GM19397 (cell line): ENCODE results near the gene AQP3.
"Not testable (repeated sequence)": the region's sequence is repeated elsewhere in the genome, so short reads cannot be mapped to it uniquely, and the experiment has no call there.

ENCODE experiments used
- ATAC-seq: cut with Tn5 transposase; IDR thresholded peaks from one replicate; pipeline ENCODE4 v1.9.1; 2021; ENCODE audit warnings: mild to moderate bottlenecking, moderate library complexity; ENCODE audit not compliant: unreplicated experiment

AQP3 gene

GRCh38 chr9:33443464-33444154 is 3.8 kb downstream of the AQP3 start:
- ATAC-seq: no peak

- ATAC-seq: no peak
Observed at GRCh38 chr9:33443047-33443446, 4.3 kb downstream of the AQP3 start.

- no peak for ATAC-seq
Observed at GRCh38 chr9:33442125-33442524, 5.3 kb downstream of the AQP3 start.

GRCh38 chr9:33440609-33441008 is 6.8 kb downstream of the AQP3 start:
- ATAC-seq: no peak

- ATAC-seq: no peak
Observed at GRCh38 chr9:33440204-33440603, 7.2 kb downstream of the AQP3 start.

GRCh38 chr9:33439731-33440130 is 7.7 kb downstream of the AQP3 start:
- no peak for ATAC-seq

- ATAC-seq: no peak
Observed at GRCh38 chr9:33438926-33439680, 8.3 kb downstream of the AQP3 start.

- no peak for ATAC-seq
Observed at GRCh38 chr9:33437898-33438297, 9.5 kb downstream of the AQP3 start.

GRCh38 chr9:33437205-33437604 is 10.2 kb downstream of the AQP3 start:
- ATAC-seq: no peak

GRCh38 chr9:33436445-33436844 is 10.9 kb downstream of the AQP3 start:
- no peak for ATAC-seq

GRCh38 chr9:33435821-33436277 is 11.5 kb downstream of the AQP3 start:
- ATAC-seq: no peak

- no peak for ATAC-seq
Observed at GRCh38 chr9:33434317-33435105, 12.9 kb downstream of the AQP3 start.

- no peak for ATAC-seq
Observed at GRCh38 chr9:33433871-33434270, 13.5 kb downstream of the AQP3 start.

- no peak for ATAC-seq
Observed at GRCh38 chr9:33431420-33431819, 16.0 kb downstream of the AQP3 start.

GRCh38 chr9:33430942-33431341 is 16.5 kb downstream of the AQP3 start:
- ATAC-seq: no peak

GRCh38 chr9:33429256-33429985 is 18.0 kb downstream of the AQP3 start:
- ATAC-seq: no peak

GRCh38 chr9:33426843-33427293 is 20.5 kb downstream of the AQP3 start:
- ATAC-seq: no peak

GRCh38 chr9:33425128-33425533 is 22.3 kb downstream of the AQP3 start:
- ATAC-seq: no peak

- not testable (repeated sequence) for ATAC-seq
Observed at GRCh38 chr9:33424492-33424891, 22.9 kb downstream of the AQP3 start.

GRCh38 chr9:33424043-33424442 is 23.4 kb downstream of the AQP3 start:
- ATAC-seq: not testable (repeated sequence)
